ENCODE results near the gene MMP11.

MMP11 gene

DNA sequence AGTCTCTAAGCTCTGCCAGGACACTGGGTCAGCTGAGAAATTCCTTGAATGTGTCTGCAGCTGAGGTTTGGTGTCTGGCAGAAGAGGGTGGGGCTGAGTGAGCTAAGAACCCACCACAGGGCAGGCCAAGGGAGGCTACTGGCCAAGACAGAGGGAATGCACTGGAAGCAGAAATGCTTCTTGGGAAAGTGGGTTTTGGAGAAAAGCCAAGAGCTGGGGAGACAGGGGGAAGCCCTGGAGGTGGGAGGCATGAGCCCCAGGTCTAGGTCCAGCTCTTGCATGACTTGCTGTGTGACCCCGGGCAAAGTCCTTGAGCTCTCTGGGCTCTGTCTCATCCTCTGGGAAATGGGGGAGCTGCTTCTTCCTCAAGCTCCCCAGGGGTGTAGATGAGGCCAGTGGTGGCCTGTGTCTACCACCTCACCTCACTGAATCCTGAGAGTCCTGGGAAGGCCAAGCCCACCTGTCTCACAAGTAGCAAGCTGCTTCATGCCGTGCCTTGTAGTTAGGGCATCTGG lies 2.3 kb downstream of the MMP11 start:
- TF ChIP-seq, protein P1, sequence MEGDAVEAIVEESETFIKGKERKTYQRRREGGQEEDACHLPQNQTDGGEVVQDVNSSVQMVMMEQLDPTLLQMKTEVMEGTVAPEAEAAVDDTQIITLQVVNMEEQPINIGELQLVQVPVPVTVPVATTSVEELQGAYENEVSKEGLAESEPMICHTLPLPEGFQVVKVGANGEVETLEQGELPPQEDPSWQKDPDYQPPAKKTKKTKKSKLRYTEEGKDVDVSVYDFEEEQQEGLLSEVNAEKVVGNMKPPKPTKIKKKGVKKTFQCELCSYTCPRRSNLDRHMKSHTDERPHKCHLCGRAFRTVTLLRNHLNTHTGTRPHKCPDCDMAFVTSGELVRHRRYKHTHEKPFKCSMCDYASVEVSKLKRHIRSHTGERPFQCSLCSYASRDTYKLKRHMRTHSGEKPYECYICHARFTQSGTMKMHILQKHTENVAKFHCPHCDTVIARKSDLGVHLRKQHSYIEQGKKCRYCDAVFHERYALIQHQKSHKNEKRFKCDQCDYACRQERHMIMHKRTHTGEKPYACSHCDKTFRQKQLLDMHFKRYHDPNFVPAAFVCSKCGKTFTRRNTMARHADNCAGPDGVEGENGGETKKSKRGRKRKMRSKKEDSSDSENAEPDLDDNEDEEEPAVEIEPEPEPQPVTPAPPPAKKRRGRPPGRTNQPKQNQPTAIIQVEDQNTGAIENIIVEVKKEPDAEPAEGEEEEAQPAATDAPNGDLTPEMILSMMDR (IDR thresholded peaks at IDR 0.05; ENCODE audit: low read depth, low read length, poor library complexity, severe bottlenecking): no peak
- no peak for TF ChIP-seq EZH2phosphoT487 (IDR thresholded peaks at IDR 0.05; ENCODE audit: borderline replicate concordance, low read length)
- Histone ChIP-seq H3K4me2 (ENCODE audit: low read length) (no peak overlapping the region), H3K27ac (ENCODE audit: low read depth, low read length) (no peak overlapping the region), H3K9me3 (ENCODE audit: control insufficient read depth, insufficient read depth, low read length) (no peaks in the 10 kb centered on the region), H3K27me3 (ENCODE audit: control insufficient read depth, low read length) (peaks cover 4% of the 10 kb centered on the region; the same call in 1 of the 2 replicates), H3K9me2 (replicated peaks; ENCODE audit: control insufficient read depth, low read length) (no peaks in the 10 kb centered on the region), H3K36me3 (ENCODE audit: control insufficient read depth, low read length) (no peaks in the 10 kb centered on the region), H3K4me3 (ENCODE audit: low read length) (no peak overlapping the region), H3K4me1 (ENCODE audit: control insufficient read depth, low read length) (peaks cover 37% of the 10 kb centered on the region), H3K79me2 (ENCODE audit: control insufficient read depth, low read length) (no peaks in the 10 kb centered on the region), H3F3A (ENCODE audit: control insufficient read depth, insufficient read depth) (no peaks in the 10 kb centered on the region), H4K20me1 (ENCODE audit: control insufficient read depth, insufficient read depth, low read depth, low read length) (no peaks in the 10 kb centered on the region)

DNA sequence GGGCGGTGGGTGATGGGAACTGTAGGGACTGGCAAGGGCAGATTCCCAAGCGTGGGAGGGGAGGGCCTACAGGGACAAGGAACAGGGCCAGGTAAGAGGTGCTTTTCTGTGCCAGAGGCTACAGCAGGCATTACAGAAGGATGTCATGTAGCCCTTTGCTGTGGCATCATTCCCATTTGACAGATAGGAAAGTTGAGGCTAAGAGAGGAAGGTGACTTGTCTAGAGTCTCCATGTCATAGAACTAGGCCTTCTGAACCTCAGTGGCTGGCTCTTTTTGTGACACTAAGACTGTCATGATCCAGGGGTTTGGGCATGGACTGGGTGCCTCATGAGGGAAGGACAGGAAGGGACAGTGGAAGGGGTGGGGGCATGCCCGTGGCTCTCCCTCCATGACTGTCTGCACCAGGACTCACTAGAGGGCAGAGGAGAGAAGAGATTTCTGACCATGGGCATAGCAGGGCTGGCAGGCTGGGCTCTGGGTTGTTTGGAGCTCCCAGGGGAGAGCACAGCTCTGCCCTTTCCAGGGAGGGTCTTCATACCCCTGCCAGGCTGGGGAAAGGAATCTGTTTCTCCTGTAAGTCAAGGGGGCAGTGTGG lies 3.2 kb downstream of the MMP11 start:
- Histone ChIP-seq H3K9me2 (replicated peaks; ENCODE audit: control insufficient read depth, low read length) (no peaks in the 10 kb centered on the region), H3K79me2 (ENCODE audit: control insufficient read depth, low read length) (no peaks in the 10 kb centered on the region), H3K27ac (ENCODE audit: low read depth, low read length) (no peak overlapping the region), H3K4me1 (ENCODE audit: control insufficient read depth, low read length) (peaks cover 30% of the 10 kb centered on the region), H3K27me3 (ENCODE audit: control insufficient read depth, low read length) (peaks cover 4% of the 10 kb centered on the region; the same call in 1 of the 2 replicates), H3K9me3 (ENCODE audit: control insufficient read depth, insufficient read depth, low read length) (no peaks in the 10 kb centered on the region), H3K36me3 (ENCODE audit: control insufficient read depth, low read length) (no peaks in the 10 kb centered on the region), H4K20me1 (ENCODE audit: control insufficient read depth, insufficient read depth, low read depth, low read length) (no peaks in the 10 kb centered on the region), H3K4me3 (ENCODE audit: low read length) (no peak overlapping the region), H3K4me2 (ENCODE audit: low read length) (no peak overlapping the region), H3F3A (ENCODE audit: control insufficient read depth, insufficient read depth) (no peaks in the 10 kb centered on the region)
- TF ChIP-seq, protein P1 (IDR thresholded peaks at IDR 0.05; ENCODE audit: low read depth, low read length, poor library complexity, severe bottlenecking): no peak
- TF ChIP-seq EZH2phosphoT487 (IDR thresholded peaks at IDR 0.05; ENCODE audit: borderline replicate concordance, low read length): no peak

DNA sequence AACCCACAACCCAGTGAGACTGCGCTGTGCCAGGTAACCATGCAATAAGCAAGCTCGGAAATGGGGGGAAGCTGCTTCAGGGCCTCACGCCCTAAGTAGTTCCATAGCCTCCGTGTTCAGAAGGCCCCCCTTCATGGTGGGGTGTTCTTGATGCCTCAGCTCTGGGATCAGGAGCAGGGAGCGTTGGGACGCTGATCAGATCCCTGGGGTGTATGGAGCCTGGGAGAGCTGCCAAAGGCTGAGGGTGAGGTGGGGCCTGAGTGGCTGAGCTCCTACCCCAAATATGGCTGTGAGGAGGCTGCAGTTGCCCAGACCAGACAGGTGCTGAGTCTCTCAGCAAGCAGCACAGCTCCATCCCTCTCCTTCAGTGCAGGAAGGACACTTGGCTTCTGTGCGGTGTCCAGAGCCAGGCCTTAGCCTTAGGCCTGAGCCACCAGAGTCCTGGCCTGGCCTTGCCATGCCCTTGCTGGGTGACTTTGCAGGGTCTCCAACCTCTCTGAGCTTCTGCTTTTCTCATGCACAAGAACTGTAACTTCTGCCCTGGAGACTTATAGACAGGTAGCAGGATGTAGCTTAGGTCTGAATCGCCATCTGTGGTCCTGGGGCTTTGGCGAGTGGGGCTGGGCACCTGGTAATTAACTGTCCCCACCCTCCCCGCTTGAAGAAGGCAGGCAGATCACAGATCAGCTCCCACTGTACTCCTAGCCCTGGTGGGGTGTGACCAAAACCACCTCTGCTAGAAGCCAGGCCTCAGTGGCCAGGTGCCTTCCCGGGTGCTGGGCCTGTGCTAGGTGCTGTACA lies 5.3 kb downstream of the MMP11 start:
- H3K4me1 ChIP-seq (ENCODE audit: control insufficient read depth, low read length): peaks cover 11% of the 10 kb centered on the region
- H3K27ac ChIP-seq (ENCODE audit: low read depth, low read length): no peak overlapping the region
- TF ChIP-seq EZH2phosphoT487 (IDR thresholded peaks at IDR 0.05; ENCODE audit: borderline replicate concordance, low read length): no peak
- no peaks in the 10 kb centered on the region for H3F3A ChIP-seq (ENCODE audit: control insufficient read depth, insufficient read depth)
- H3K9me2 ChIP-seq (replicated peaks; ENCODE audit: control insufficient read depth, low read length): no peaks in the 10 kb centered on the region
- peaks cover 4% of the 10 kb centered on the region; the same call in 1 of the 2 replicates for H3K27me3 ChIP-seq (ENCODE audit: control insufficient read depth, low read length)
- no peaks in the 10 kb centered on the region for H4K20me1 ChIP-seq (ENCODE audit: control insufficient read depth, insufficient read depth, low read depth, low read length)
- H3K4me3 ChIP-seq (ENCODE audit: low read length): no peak overlapping the region
- no peaks in the 10 kb centered on the region for H3K36me3 ChIP-seq (ENCODE audit: control insufficient read depth, low read length)
- H3K4me2 ChIP-seq (ENCODE audit: low read length): no peak overlapping the region
- no peaks in the 10 kb centered on the region for H3K9me3 ChIP-seq (ENCODE audit: control insufficient read depth, insufficient read depth, low read length)
- H3K79me2 ChIP-seq (ENCODE audit: control insufficient read depth, low read length): no peaks in the 10 kb centered on the region

DNA sequence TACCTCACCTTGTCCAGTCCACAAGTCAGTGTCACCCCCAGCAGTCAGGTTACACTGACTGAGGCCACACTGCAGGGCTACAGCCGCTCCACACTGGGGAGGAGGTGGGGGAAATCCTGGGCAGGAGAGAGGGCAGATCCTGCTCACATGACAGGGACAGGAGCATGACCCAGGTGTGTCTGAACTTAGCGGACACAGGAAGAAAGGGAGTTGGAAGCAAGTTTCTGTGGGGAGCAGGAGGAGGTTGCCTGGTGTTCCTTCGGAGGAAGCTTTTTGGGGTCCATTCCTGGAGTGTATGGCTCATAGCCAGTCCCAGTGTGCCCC lies 5.9 kb downstream of the MMP11 start:
- no peak for TF ChIP-seq EZH2phosphoT487 (IDR thresholded peaks at IDR 0.05; ENCODE audit: borderline replicate concordance, low read length)
- TF ChIP-seq, protein P1 (IDR thresholded peaks at IDR 0.05; ENCODE audit: low read depth, low read length, poor library complexity, severe bottlenecking): no peak

More for the DNA sequence above, 5.9 kb downstream of the MMP11 start:
- Histone ChIP-seq H3K4me3 (ENCODE audit: low read length) (no peak overlapping the region), H3K4me1 (ENCODE audit: control insufficient read depth, low read length) (peaks cover 6% of the 10 kb centered on the region; the same call in 1 of the 2 replicates), H3F3A (ENCODE audit: control insufficient read depth, insufficient read depth) (no peaks in the 10 kb centered on the region), H3K9me2 (replicated peaks; ENCODE audit: control insufficient read depth, low read length) (no peaks in the 10 kb centered on the region), H3K9me3 (ENCODE audit: control insufficient read depth, insufficient read depth, low read length) (no peaks in the 10 kb centered on the region), H3K4me2 (ENCODE audit: low read length) (no peak overlapping the region), H3K27me3 (ENCODE audit: control insufficient read depth, low read length) (no peaks in the 10 kb centered on the region), H4K20me1 (ENCODE audit: control insufficient read depth, insufficient read depth, low read depth, low read length) (no peaks in the 10 kb centered on the region), H3K36me3 (ENCODE audit: control insufficient read depth, low read length) (no peaks in the 10 kb centered on the region), H3K27ac (ENCODE audit: low read depth, low read length) (no peak overlapping the region), H3K79me2 (ENCODE audit: control insufficient read depth, low read length) (no peaks in the 10 kb centered on the region)
